T-helper 17 cell (primary cell): ENCODE measurements around the gene ACER1. TPM values are rescaled to one million over a fixed set of nuclear protein-coding genes. Genes with fewer than 3 reads are reported as not detected.
A peak's percentile ranks its signal among the peaks of the same experiment; 100 is the strongest.
"Not testable (repeated sequence)": the region's sequence is repeated elsewhere in the genome, so short reads cannot be mapped to it uniquely, and the experiment has no call there.

Experiments used
- ATAC-seq: fragments of 150-1000 bp; cut with Tn5 transposase; 2 replicates; pipeline ENCODE4 v1.10.0; 2021; ENCODE audit warnings: mild to moderate bottlenecking, moderate library complexity
- DNase-seq, 3 donors: peaks; one replicate each; pipeline versions ENCODE4 v3.0.0 to v3.0.0-alpha.2; 2020 to 2021
- H3K9me3 ChIP-seq: one replicate; pipeline ENCODE4 v1.7.0; 2013; ENCODE audit warnings: low read length, mild to moderate bottlenecking; ENCODE audit not compliant: control insufficient read depth, poor library complexity, severe bottlenecking
- H3K27ac Mint-ChIP-seq: one replicate; pipeline ENCODE4 v1.8.0; 2022; ENCODE audit warnings: mild to moderate bottlenecking, moderate library complexity, mixed read lengths
- H3K27me3 Mint-ChIP-seq: one replicate; pipeline ENCODE4 v1.8.0; 2022; ENCODE audit warnings: mixed read lengths
- H3K36me3 Mint-ChIP-seq: one replicate; pipeline ENCODE4 v1.8.0; 2022; ENCODE audit warnings: low read depth, mixed read lengths
- H3K4me1 Mint-ChIP-seq: one replicate; pipeline ENCODE4 v1.8.0; 2022; ENCODE audit warnings: mild to moderate bottlenecking, mixed read lengths
- H3K4me3 Mint-ChIP-seq: one replicate; pipeline ENCODE4 v1.8.0; 2022; ENCODE audit warnings: mild to moderate bottlenecking, moderate library complexity, mixed read lengths
- total RNA-seq, 4 donors: library from RNA in 2 of 4; stranded (reverse) in 2 of 4; gene quantifications; one replicate each; pipeline ENCODE4 v1.2.3 and lab custom pipeline; 2022 to 2026

Gene ACER1
- total RNA-seq, 2 donors from 2014 or later: 0.99 to 1.5 TPM

GRCh38 chr19:6349271-6349670, 15.9 kb upstream of the ACER1 start:
- H3K9me3 ChIP-seq, ATAC-seq, H3K4me3 Mint-ChIP-seq, H3K27me3 Mint-ChIP-seq, H3K36me3 Mint-ChIP-seq, H3K4me1 Mint-ChIP-seq, DNase-seq: not testable (repeated sequence)
- H3K27ac Mint-ChIP-seq: peak overlapping the region; percentile 61

- Mint-ChIP-seq H3K27ac (no peak overlapping the region), H3K4me3 (no peak overlapping the region), H3K36me3 (peaks cover 5% of the 10 kb centered on the region), H3K27me3 (no peaks in the 10 kb centered on the region), H3K4me1 (peaks cover 2% of the 10 kb centered on the region)
- H3K9me3 ChIP-seq: no peaks in the 10 kb centered on the region
- ATAC-seq: no peak
- no peak for DNase-seq
These were observed 10.1 kb upstream of the ACER1 start for GRCh38 chr19:6343462-6343861.

GRCh38 chr19:6340493-6341201, 7.2 kb upstream of the ACER1 start:
- no peaks in the 10 kb centered on the region for H3K9me3 ChIP-seq
- ATAC-seq (no peak), DNase-seq (no peak)
- no peak overlapping the region for H3K27ac Mint-ChIP-seq
- H3K4me1 Mint-ChIP-seq: peaks cover 2% of the 10 kb centered on the region
- no peak overlapping the region for H3K4me3 Mint-ChIP-seq
- no peaks in the 10 kb centered on the region for H3K36me3 Mint-ChIP-seq
- H3K27me3 Mint-ChIP-seq: no peaks in the 10 kb centered on the region

GRCh38 chr19:6334490-6335285, 1.3 kb upstream of the ACER1 start:
- H3K27me3 Mint-ChIP-seq: no peaks in the 10 kb centered on the region
- H3K36me3 Mint-ChIP-seq: no peaks in the 10 kb centered on the region
- DNase-seq: no peak
- H3K4me3 Mint-ChIP-seq: no peak overlapping the region
- H3K4me1 Mint-ChIP-seq: no peaks in the 10 kb centered on the region
- H3K9me3 ChIP-seq: no peaks in the 10 kb centered on the region
- ATAC-seq: no peak
- H3K27ac Mint-ChIP-seq: no peak overlapping the region

- H3K27ac Mint-ChIP-seq: no peak overlapping the region
- DNase-seq: no peak
- H3K4me1 Mint-ChIP-seq: peaks cover 4% of the 10 kb centered on the region
- no peaks in the 10 kb centered on the region for H3K27me3 Mint-ChIP-seq
- H3K9me3 ChIP-seq: no peaks in the 10 kb centered on the region
- H3K36me3 Mint-ChIP-seq: peaks cover 4% of the 10 kb centered on the region
- ATAC-seq: no peak
- H3K4me3 Mint-ChIP-seq: no peak overlapping the region
These were observed 6.6 kb downstream of the ACER1 start for GRCh38 chr19:6326815-6327214.

GRCh38 chr19:6325614-6326013, 7.8 kb downstream of the ACER1 start:
- DNase-seq: no peak
- Mint-ChIP-seq H3K27ac (no peak overlapping the region), H3K36me3 (peaks cover 4% of the 10 kb centered on the region), H3K4me3 (no peak overlapping the region), H3K4me1 (peaks cover 4% of the 10 kb centered on the region), H3K27me3 (no peaks in the 10 kb centered on the region)
- no peaks in the 10 kb centered on the region for H3K9me3 ChIP-seq
- no peak for ATAC-seq

- H3K4me3 Mint-ChIP-seq: no peak overlapping the region
- DNase-seq (no peak), ATAC-seq (no peak)
- H3K27me3 Mint-ChIP-seq: no peaks in the 10 kb centered on the region
- no peaks in the 10 kb centered on the region for H3K9me3 ChIP-seq
- H3K4me1 Mint-ChIP-seq: peaks cover 4% of the 10 kb centered on the region
- no peak overlapping the region for H3K27ac Mint-ChIP-seq
- H3K36me3 Mint-ChIP-seq: peaks cover 4% of the 10 kb centered on the region
These were observed 8.7 kb downstream of the ACER1 start for GRCh38 chr19:6324757-6325156.

GRCh38 chr19:6322284-6322683, 11.1 kb downstream of the ACER1 start:
- peaks cover 4% of the 10 kb centered on the region for H3K36me3 Mint-ChIP-seq
- DNase-seq (no peak), ATAC-seq (no peak)
- H3K27ac Mint-ChIP-seq: no peak overlapping the region
- H3K4me1 Mint-ChIP-seq: peaks cover 6% of the 10 kb centered on the region
- no peaks in the 10 kb centered on the region for H3K27me3 Mint-ChIP-seq
- H3K4me3 Mint-ChIP-seq: no peak overlapping the region
- no peaks in the 10 kb centered on the region for H3K9me3 ChIP-seq

- Mint-ChIP-seq H3K27me3 (no peaks in the 10 kb centered on the region), H3K4me3 (no peak overlapping the region), H3K27ac (no peak overlapping the region), H3K36me3 (peaks cover 2% of the 10 kb centered on the region), H3K4me1 (peaks cover 2% of the 10 kb centered on the region)
- ATAC-seq (no peak), DNase-seq (no peak)
- no peaks in the 10 kb centered on the region for H3K9me3 ChIP-seq
These were observed 14.0 kb downstream of the ACER1 start for GRCh38 chr19:6319376-6319775.

GRCh38 chr19:6318772-6319171, 14.6 kb downstream of the ACER1 start:
- Mint-ChIP-seq H3K27ac (no peak overlapping the region), H3K4me3 (no peak overlapping the region), H3K4me1 (peaks cover 2% of the 10 kb centered on the region), H3K36me3 (peaks cover 2% of the 10 kb centered on the region), H3K27me3 (no peaks in the 10 kb centered on the region)
- no peak for ATAC-seq
- no peak for DNase-seq
- H3K9me3 ChIP-seq: no peaks in the 10 kb centered on the region

- not testable (repeated sequence) for DNase-seq, H3K9me3 ChIP-seq, H3K27me3 Mint-ChIP-seq, H3K27ac Mint-ChIP-seq, H3K4me3 Mint-ChIP-seq, H3K36me3 Mint-ChIP-seq, ATAC-seq, H3K4me1 Mint-ChIP-seq
These were observed 17.8 kb downstream of the ACER1 start for GRCh38 chr19:6315646-6316045.

- Mint-ChIP-seq H3K4me3 (no peak overlapping the region), H3K27me3 (no peaks in the 10 kb centered on the region), H3K27ac (no peak overlapping the region), H3K36me3 (no peaks in the 10 kb centered on the region), H3K4me1 (no peaks in the 10 kb centered on the region)
- DNase-seq: no peak
- no peaks in the 10 kb centered on the region for H3K9me3 ChIP-seq
- ATAC-seq: no peak
These were observed 19.9 kb downstream of the ACER1 start for GRCh38 chr19:6313398-6313969.

GRCh38 chr19:6312018-6312417, 21.4 kb downstream of the ACER1 start:
- no peaks in the 10 kb centered on the region for H3K27me3 Mint-ChIP-seq
- H3K27ac Mint-ChIP-seq: peak overlapping the region; percentile 12
- no peaks in the 10 kb centered on the region for H3K36me3 Mint-ChIP-seq
- no peak for DNase-seq
- H3K4me1 Mint-ChIP-seq: peaks cover 2% of the 10 kb centered on the region
- no peak overlapping the region for H3K4me3 Mint-ChIP-seq
- no peak for ATAC-seq
- no peaks in the 10 kb centered on the region for H3K9me3 ChIP-seq
